AG04449 (cell line): ENCODE measurements around the gene CTDSPL.

Experiments used
- CTCF ChIA-PET: fragments of 350-600 bp; formaldehyde crosslinking; extraction: SDS; loops from one replicate; lab custom pipeline; 2021; ENCODE audit warnings: antibody characterized with exemption; lab: Yijun Ruan, JAX
- POLR2A ChIA-PET: fragments of 400-600, 350-600 bp; formaldehyde crosslinking; extraction: SDS; loops from one replicate; lab custom pipeline; 2020; ENCODE audit warnings: antibody characterized with exemption, inconsistent platforms; lab: Yijun Ruan, JAX
- DNase-seq: peaks from one replicate; pipeline ENCODE4 v3.0.0-alpha.2; 2010; ENCODE audit warnings: low read depth, low spot score
- H3K4me3 ChIP-seq: 2 replicates; pipeline ENCODE4 v1.5.1; 2011; ENCODE audit warnings: low read depth, mild to moderate bottlenecking, control low read depth, low read length
- CTCF ChIP-seq: IDR thresholded peaks from one replicate; pipeline ENCODE4 v1.5.1; 2011; ENCODE audit warnings: mild to moderate bottlenecking, moderate library complexity, low read length, control low read depth, inconsistent platforms; ENCODE audit not compliant: insufficient read depth; ENCODE audit errors: missing control alignments

The CTDSPL gene

GRCh38 chr3:38006445-38006995 is 144.8 kb downstream of the CTDSPL start:
- TF ChIP-seq CTCF = no peak
- POLR2A ChIA-PET = no interaction called here
- no peak for DNase-seq
- CTCF ChIA-PET = interaction anchor here (0.7 to 1.5 kb wide), 4 partner anchors 11 to 473 kb away, joined by 3 to 6 read pairs (median 4); no protein-coding TSS in a partner anchor
- H3K4me3 ChIP-seq = no peak overlapping the region

- no peak for DNase-seq
- ChIA-PET CTCF (interaction anchor here (1.1 to 1.5 kb wide), 2 partner anchors 153 to 338 kb away, joined by 3 to 4 read pairs; no protein-coding TSS in a partner anchor), POLR2A (no interaction called here)
- no peak for TF ChIP-seq CTCF
- H3K4me3 ChIP-seq = no peak overlapping the region
These were observed 146.0 kb downstream of the CTDSPL start for GRCh38 chr3:38007754-38008090.

- ChIA-PET CTCF (interaction anchor here (1.5 kb wide), 1 partner anchor 152 kb away, joined by 3 read pairs; no protein-coding TSS in a partner anchor), POLR2A (no interaction called here)
- no peak for TF ChIP-seq CTCF
- H3K4me3 ChIP-seq = no peak overlapping the region
- no peak for DNase-seq
These were observed 146.6 kb downstream of the CTDSPL start for GRCh38 chr3:38008191-38008701.

- no peak for DNase-seq
- no peak overlapping the region for H3K4me3 ChIP-seq
- ChIA-PET POLR2A (no interaction called here), CTCF (interaction anchor here (0.6 to 1.5 kb wide), 2 partner anchors 8 to 153 kb away, joined by 3 read pairs; no protein-coding TSS in a partner anchor)
- TF ChIP-seq CTCF = no peak
These were observed 147.4 kb downstream of the CTDSPL start for GRCh38 chr3:38008971-38009580.

GRCh38 chr3:38009807-38010591 is 148.3 kb downstream of the CTDSPL start:
- DNase-seq = no peak
- H3K4me3 ChIP-seq = no peak overlapping the region
- TF ChIP-seq CTCF = no peak
- POLR2A ChIA-PET = no interaction called here
- CTCF ChIA-PET = interaction anchor here (1.5 kb wide), 1 partner anchor 154 kb away, joined by 3 read pairs; no protein-coding TSS in a partner anchor
